Measurements from ENCODE around the gene PAPOLG.

The PAPOLG gene

GRCh38 chr2:60717691-60718090 lies 38.4 kb upstream of the PAPOLG start:
- H3K9me3 ChIP-seq (ENCODE audit: severe bottlenecking) = no peaks in the 10 kb centered on the region
- no peak overlapping the region for H3K27ac ChIP-seq
- H3K4me3 ChIP-seq (ENCODE audit: low read depth, low read length) = no peak overlapping the region
- H3K36me3 ChIP-seq = no peaks in the 10 kb centered on the region
- DNase-seq = no peak
- TF ChIP-seq CTCF (IDR thresholded peaks at IDR 0.05; ENCODE audit: low read depth, low read length) = no peak
- no peaks in the 10 kb centered on the region for H3K27me3 ChIP-seq (ENCODE audit: insufficient read depth, low read depth, severe bottlenecking)

GRCh38 chr2:60719331-60719730 lies 36.7 kb upstream of the PAPOLG start:
- Histone ChIP-seq H3K36me3 (no peaks in the 10 kb centered on the region), H3K4me3 (ENCODE audit: low read depth, low read length) (no peak overlapping the region), H3K27me3 (ENCODE audit: insufficient read depth, low read depth, severe bottlenecking) (no peaks in the 10 kb centered on the region), H3K9me3 (ENCODE audit: severe bottlenecking) (no peaks in the 10 kb centered on the region), H3K27ac (no peak overlapping the region)
- no peak for DNase-seq
- TF ChIP-seq CTCF (IDR thresholded peaks at IDR 0.05; ENCODE audit: low read depth, low read length) = no peak

GRCh38 chr2:60725466-60725865 lies 30.6 kb upstream of the PAPOLG start:
- Histone ChIP-seq H3K27me3 (ENCODE audit: insufficient read depth, low read depth, severe bottlenecking) (no peaks in the 10 kb centered on the region), H3K4me3 (ENCODE audit: low read depth, low read length) (no peak overlapping the region), H3K27ac (no peak overlapping the region), H3K36me3 (no peaks in the 10 kb centered on the region), H3K9me3 (ENCODE audit: severe bottlenecking) (no peaks in the 10 kb centered on the region)
- no peak for TF ChIP-seq CTCF (IDR thresholded peaks at IDR 0.05; ENCODE audit: low read depth, low read length)
- no peak for DNase-seq

DNA sequence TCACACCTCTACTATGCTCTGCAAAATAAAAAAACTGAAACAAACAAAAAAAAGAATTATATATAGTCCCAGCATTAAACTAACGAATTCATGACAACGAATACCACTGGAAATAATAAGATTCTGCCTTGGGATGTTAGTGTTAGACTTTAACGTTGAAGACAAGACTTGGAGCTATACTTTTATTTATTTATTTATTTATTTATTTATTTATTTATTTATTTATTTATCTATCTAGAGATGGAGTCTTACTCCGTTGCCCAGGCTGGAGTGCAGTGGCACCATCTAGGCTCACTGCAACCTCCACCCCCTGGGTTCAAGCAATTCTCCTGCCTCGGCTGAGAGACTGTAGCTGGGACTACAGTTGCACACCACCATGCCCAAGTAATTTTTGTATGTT lies 27.2 kb upstream of the PAPOLG start:
- no peaks in the 10 kb centered on the region for H3K9me3 ChIP-seq (ENCODE audit: severe bottlenecking)

GRCh38 chr2:60735496-60736250 lies 20.4 kb upstream of the PAPOLG start:
- Histone ChIP-seq H3K27me3 (ENCODE audit: insufficient read depth, low read depth, severe bottlenecking) (no peaks in the 10 kb centered on the region), H3K36me3 (no peaks in the 10 kb centered on the region), H3K27ac (no peak overlapping the region), H3K9me3 (ENCODE audit: severe bottlenecking) (no peaks in the 10 kb centered on the region), H3K4me3 (ENCODE audit: low read depth, low read length) (no peak overlapping the region)
- no peak for TF ChIP-seq CTCF (IDR thresholded peaks at IDR 0.05; ENCODE audit: low read depth, low read length)
- no peak for DNase-seq

More for the DNA sequence above, 27.2 kb upstream of the PAPOLG start:
- H3K36me3 ChIP-seq = no peaks in the 10 kb centered on the region
- TF ChIP-seq CTCF (IDR thresholded peaks at IDR 0.05; ENCODE audit: low read depth, low read length) = no peak
- no peak for DNase-seq
- H3K27me3 ChIP-seq (ENCODE audit: insufficient read depth, low read depth, severe bottlenecking) = no peaks in the 10 kb centered on the region
- no peak overlapping the region for H3K27ac ChIP-seq
- H3K4me3 ChIP-seq (ENCODE audit: low read depth, low read length) = no peak overlapping the region

DNA sequence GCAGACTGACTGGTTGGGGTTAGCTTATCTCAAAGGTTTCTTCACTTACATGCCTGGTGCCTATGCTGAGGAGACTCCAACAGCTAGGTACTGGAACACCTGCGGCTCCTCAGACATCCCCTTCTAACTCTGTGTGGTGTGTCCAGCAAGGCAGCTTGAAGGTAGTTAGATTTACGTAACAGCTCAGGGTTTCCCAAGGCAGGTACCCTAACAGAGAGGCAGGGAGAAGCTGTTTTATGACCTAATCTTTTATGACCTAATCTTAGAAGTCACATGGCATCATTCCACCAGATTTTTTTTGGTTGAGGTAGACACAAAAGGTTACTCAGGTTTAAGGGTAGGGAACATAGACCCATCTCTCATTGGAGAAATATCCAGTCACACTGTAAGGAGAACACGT lies 17.4 kb upstream of the PAPOLG start:
- DNase-seq = no peak
- no peaks in the 10 kb centered on the region for H3K27me3 ChIP-seq (ENCODE audit: insufficient read depth, low read depth, severe bottlenecking)
- no peak overlapping the region for H3K27ac ChIP-seq
- no peaks in the 10 kb centered on the region for H3K9me3 ChIP-seq (ENCODE audit: severe bottlenecking)
- H3K36me3 ChIP-seq = no peaks in the 10 kb centered on the region
- TF ChIP-seq CTCF (IDR thresholded peaks at IDR 0.05; ENCODE audit: low read depth, low read length) = no peak
- H3K4me3 ChIP-seq (ENCODE audit: low read depth, low read length) = no peak overlapping the region
